HUES48 (cell line): ENCODE results near the gene NUTM1.

ENCODE experiments used
- H3K27ac ChIP-seq: one replicate; pipeline ENCODE4 v1.7.0; 2013; ENCODE audit warnings: low read depth, low read length, inconsistent platforms
- H3K27me3 ChIP-seq: 2 replicates; pipeline ENCODE4 v1.6.1; 2013; ENCODE audit warnings: mild to moderate bottlenecking, low read length; ENCODE audit not compliant: control insufficient read depth, insufficient read depth
- H3K36me3 ChIP-seq: 2 replicates; pipeline ENCODE4 v1.6.1; 2013; ENCODE audit warnings: low read length; ENCODE audit not compliant: control insufficient read depth, insufficient read depth
- H3K4me1 ChIP-seq: 2 replicates; pipeline ENCODE4 v1.6.1; 2013; ENCODE audit warnings: mild to moderate bottlenecking, low read length; ENCODE audit not compliant: control insufficient read depth, insufficient read depth
- H3K4me3 ChIP-seq: 2 replicates; pipeline ENCODE4 v1.5.1; 2013; ENCODE audit warnings: mild to moderate bottlenecking, low read depth, low read length
- H3K9ac ChIP-seq: 2 replicates; pipeline ENCODE4 v1.6.1; 2013; ENCODE audit warnings: mild to moderate bottlenecking, low read depth, low read length, moderate library complexity
- H3K9me3 ChIP-seq: 2 replicates; pipeline ENCODE4 v1.6.1; 2013; ENCODE audit warnings: low read length; ENCODE audit not compliant: control insufficient read depth, insufficient read depth

The NUTM1 gene

GRCh38 chr15:34354286-34354685 lies 11.2 kb downstream of the NUTM1 start:
- Histone ChIP-seq H3K4me1 (no peaks in the 10 kb centered on the region), H3K27me3 (no peaks in the 10 kb centered on the region), H3K36me3 (peaks cover 39% of the 10 kb centered on the region), H3K27ac (no peak overlapping the region), H3K9me3 (no peaks in the 10 kb centered on the region), H3K4me3 (no peak overlapping the region), H3K9ac (no peak overlapping the region)

GRCh38 chr15:34355241-34355640 lies 12.1 kb downstream of the NUTM1 start:
- H3K27me3 ChIP-seq: no peaks in the 10 kb centered on the region
- H3K4me3 ChIP-seq: no peak overlapping the region
- H3K4me1 ChIP-seq: no peaks in the 10 kb centered on the region
- peaks cover 48% of the 10 kb centered on the region for H3K36me3 ChIP-seq
- no peak overlapping the region for H3K27ac ChIP-seq
- no peak overlapping the region for H3K9ac ChIP-seq
- H3K9me3 ChIP-seq: no peaks in the 10 kb centered on the region

- no peak overlapping the region for H3K9ac ChIP-seq
- no peak overlapping the region for H3K4me3 ChIP-seq
- H3K27ac ChIP-seq: no peak overlapping the region
- H3K9me3 ChIP-seq: no peaks in the 10 kb centered on the region
- peaks cover 68% of the 10 kb centered on the region for H3K36me3 ChIP-seq
- H3K27me3 ChIP-seq: no peaks in the 10 kb centered on the region
- H3K4me1 ChIP-seq: no peaks in the 10 kb centered on the region
Measured at GRCh38 chr15:34357653-34358052, 14.5 kb downstream of the NUTM1 start.

- Histone ChIP-seq H3K27me3 (no peaks in the 10 kb centered on the region), H3K4me3 (no peak overlapping the region), H3K9me3 (no peaks in the 10 kb centered on the region), H3K27ac (no peak overlapping the region), H3K36me3 (peaks cover 76% of the 10 kb centered on the region), H3K4me1 (no peaks in the 10 kb centered on the region), H3K9ac (no peak overlapping the region)
Measured at GRCh38 chr15:34358367-34358766, 15.3 kb downstream of the NUTM1 start.

GRCh38 chr15:34358948-34359347 lies 15.8 kb downstream of the NUTM1 start:
- peaks cover 81% of the 10 kb centered on the region for H3K36me3 ChIP-seq
- no peak overlapping the region for H3K4me3 ChIP-seq
- H3K9ac ChIP-seq: no peak overlapping the region
- no peak overlapping the region for H3K27ac ChIP-seq
- H3K27me3 ChIP-seq: no peaks in the 10 kb centered on the region
- no peaks in the 10 kb centered on the region for H3K4me1 ChIP-seq
- no peaks in the 10 kb centered on the region for H3K9me3 ChIP-seq

- H3K4me3 ChIP-seq: no peak overlapping the region
- no peaks in the 10 kb centered on the region for H3K4me1 ChIP-seq
- H3K27ac ChIP-seq: no peak overlapping the region
- no peak overlapping the region for H3K9ac ChIP-seq
- peaks cover 82% of the 10 kb centered on the region for H3K36me3 ChIP-seq
- no peaks in the 10 kb centered on the region for H3K9me3 ChIP-seq
- H3K27me3 ChIP-seq: no peaks in the 10 kb centered on the region
Measured at GRCh38 chr15:34359416-34359815, 16.3 kb downstream of the NUTM1 start.

- H3K9ac ChIP-seq: no peak overlapping the region
Measured at GRCh38 chr15:34360298-34360697, 17.2 kb downstream of the NUTM1 start.

GRCh38 chr15:34361278-34361677 lies 18.2 kb downstream of the NUTM1 start:
- peaks cover 72% of the 10 kb centered on the region for H3K36me3 ChIP-seq

More at GRCh38 chr15:34360298-34360697, 17.2 kb downstream of the NUTM1 start:
- H3K27ac ChIP-seq: no peak overlapping the region
- H3K9me3 ChIP-seq: no peaks in the 10 kb centered on the region
- peaks cover 78% of the 10 kb centered on the region for H3K36me3 ChIP-seq
- H3K4me3 ChIP-seq: no peak overlapping the region
- no peaks in the 10 kb centered on the region for H3K4me1 ChIP-seq
- H3K27me3 ChIP-seq: no peaks in the 10 kb centered on the region

GRCh38 chr15:34362047-34362773 lies 19.1 kb downstream of the NUTM1 start:
- H3K4me1 ChIP-seq: peaks cover 4% of the 10 kb centered on the region; the same call in 1 of the 2 replicates
- no peaks in the 10 kb centered on the region for H3K27me3 ChIP-seq
- no peak overlapping the region for H3K27ac ChIP-seq
- no peaks in the 10 kb centered on the region for H3K9me3 ChIP-seq
- H3K4me3 ChIP-seq: no peak overlapping the region
- H3K36me3 ChIP-seq: peaks cover 63% of the 10 kb centered on the region
- H3K9ac ChIP-seq: no peak overlapping the region

More at GRCh38 chr15:34361278-34361677, 18.2 kb downstream of the NUTM1 start:
- H3K27me3 ChIP-seq: no peaks in the 10 kb centered on the region
- H3K4me3 ChIP-seq: no peak overlapping the region
- H3K27ac ChIP-seq: no peak overlapping the region
- H3K9ac ChIP-seq: no peak overlapping the region
- no peaks in the 10 kb centered on the region for H3K9me3 ChIP-seq
- H3K4me1 ChIP-seq: peaks cover 4% of the 10 kb centered on the region; the same call in 1 of the 2 replicates

GRCh38 chr15:34364041-34364440 lies 20.9 kb downstream of the NUTM1 start:
- no peak overlapping the region for H3K4me3 ChIP-seq
- H3K27me3 ChIP-seq: no peaks in the 10 kb centered on the region
- peaks cover 4% of the 10 kb centered on the region; the same call in 1 of the 2 replicates for H3K4me1 ChIP-seq
- peaks cover 46% of the 10 kb centered on the region for H3K36me3 ChIP-seq
- H3K9me3 ChIP-seq: no peaks in the 10 kb centered on the region
- H3K27ac ChIP-seq: no peak overlapping the region
- no peak overlapping the region for H3K9ac ChIP-seq

- Histone ChIP-seq H3K4me1 (peaks cover 4% of the 10 kb centered on the region; the same call in 1 of the 2 replicates), H3K27ac (no peak overlapping the region), H3K9me3 (no peaks in the 10 kb centered on the region), H3K4me3 (peak overlapping the region; percentile 79), H3K9ac (no peak overlapping the region), H3K36me3 (peaks cover 34% of the 10 kb centered on the region), H3K27me3 (no peaks in the 10 kb centered on the region)
Measured at GRCh38 chr15:34365091-34365825, 22.1 kb downstream of the NUTM1 start.
